HL-60 (cell line): ENCODE measurements around the gene DNAL4.

Source experiments
- DNase-seq, 2 experiments: peaks; one replicate each; pipeline ENCODE4 v3.0.0-alpha.2; 2010 to 2020; ENCODE audit warnings: low read depth in 1 of 2, low spot score in 1 of 2
- H3K27ac ChIP-seq: fragments of 250-450 bp; sonication (Bioruptor Pico); replicated peaks from 2 replicates; pipeline ENCODE4 v1.5.1; 2020; ENCODE audit warnings: mild to moderate bottlenecking, moderate library complexity
- H3K27me3 ChIP-seq: fragments of 250-450 bp; sonication (Bioruptor Pico); 2 replicates; pipeline ENCODE4 v1.5.1; 2021; ENCODE audit warnings: mild to moderate bottlenecking, moderate library complexity; ENCODE audit not compliant: insufficient read depth, poor library complexity, severe bottlenecking
- H3K4me3 ChIP-seq: replicated peaks from 2 replicates; pipeline ENCODE4 v1.5.1; 2011; ENCODE audit warnings: mild to moderate bottlenecking, control low read depth, low read length; ENCODE audit not compliant: insufficient read depth
- GABPA ChIP-seq: IDR thresholded peaks from 2 replicates; pipeline ENCODE4 v1.6.1; 2012; ENCODE audit warnings: low read depth
- POLR2AphosphoS5 ChIP-seq: IDR thresholded peaks from 2 replicates; pipeline ENCODE4 v1.6.1; 2012; ENCODE audit warnings: low read depth
- SPI1 ChIP-seq: IDR thresholded peaks from 2 replicates; pipeline ENCODE4 v1.6.1; 2012; ENCODE audit warnings: low read depth, mild to moderate bottlenecking, borderline replicate concordance
- TF ChIP-seq, protein P1 (sequence below): IDR thresholded peaks from 2 replicates; pipeline ENCODE4 v1.6.1; 2012; ENCODE audit warnings: low read depth; ENCODE audit not compliant: insufficient replicate concordance
- TF ChIP-seq, protein P2 (sequence below): IDR thresholded peaks from one replicate; pipeline ENCODE4 v1.5.1; 2011; ENCODE audit warnings: low read length, control low read depth, inconsistent platforms; ENCODE audit not compliant: insufficient read depth

The DNAL4 gene

DNA sequence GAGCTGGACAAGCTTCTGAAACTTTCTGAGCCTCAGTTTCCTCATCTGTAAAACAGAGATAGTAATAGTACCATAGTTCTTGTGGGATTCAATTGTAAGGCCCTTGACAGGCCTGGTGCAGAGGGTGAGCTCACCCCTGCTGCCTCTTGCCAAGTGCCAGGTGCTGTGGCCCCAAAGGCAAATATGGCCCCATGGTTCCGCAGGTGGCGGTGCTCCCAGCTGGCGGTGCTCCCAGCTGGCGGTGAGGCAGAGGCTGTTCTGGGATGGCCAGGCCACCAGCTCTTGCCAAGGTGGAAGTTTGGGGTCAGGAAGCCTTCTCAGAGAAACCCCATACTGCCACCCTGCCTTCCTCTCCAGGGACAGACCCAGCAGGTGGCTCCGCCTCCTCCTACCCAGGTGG lies 41.0 kb upstream of the DNAL4 start:
- TF ChIP-seq, protein P1, sequence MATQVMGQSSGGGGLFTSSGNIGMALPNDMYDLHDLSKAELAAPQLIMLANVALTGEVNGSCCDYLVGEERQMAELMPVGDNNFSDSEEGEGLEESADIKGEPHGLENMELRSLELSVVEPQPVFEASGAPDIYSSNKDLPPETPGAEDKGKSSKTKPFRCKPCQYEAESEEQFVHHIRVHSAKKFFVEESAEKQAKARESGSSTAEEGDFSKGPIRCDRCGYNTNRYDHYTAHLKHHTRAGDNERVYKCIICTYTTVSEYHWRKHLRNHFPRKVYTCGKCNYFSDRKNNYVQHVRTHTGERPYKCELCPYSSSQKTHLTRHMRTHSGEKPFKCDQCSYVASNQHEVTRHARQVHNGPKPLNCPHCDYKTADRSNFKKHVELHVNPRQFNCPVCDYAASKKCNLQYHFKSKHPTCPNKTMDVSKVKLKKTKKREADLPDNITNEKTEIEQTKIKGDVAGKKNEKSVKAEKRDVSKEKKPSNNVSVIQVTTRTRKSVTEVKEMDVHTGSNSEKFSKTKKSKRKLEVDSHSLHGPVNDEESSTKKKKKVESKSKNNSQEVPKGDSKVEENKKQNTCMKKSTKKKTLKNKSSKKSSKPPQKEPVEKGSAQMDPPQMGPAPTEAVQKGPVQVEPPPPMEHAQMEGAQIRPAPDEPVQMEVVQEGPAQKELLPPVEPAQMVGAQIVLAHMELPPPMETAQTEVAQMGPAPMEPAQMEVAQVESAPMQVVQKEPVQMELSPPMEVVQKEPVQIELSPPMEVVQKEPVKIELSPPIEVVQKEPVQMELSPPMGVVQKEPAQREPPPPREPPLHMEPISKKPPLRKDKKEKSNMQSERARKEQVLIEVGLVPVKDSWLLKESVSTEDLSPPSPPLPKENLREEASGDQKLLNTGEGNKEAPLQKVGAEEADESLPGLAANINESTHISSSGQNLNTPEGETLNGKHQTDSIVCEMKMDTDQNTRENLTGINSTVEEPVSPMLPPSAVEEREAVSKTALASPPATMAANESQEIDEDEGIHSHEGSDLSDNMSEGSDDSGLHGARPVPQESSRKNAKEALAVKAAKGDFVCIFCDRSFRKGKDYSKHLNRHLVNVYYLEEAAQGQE: no peak
- no peak for TF ChIP-seq GABPA
- no peak for TF ChIP-seq SPI1
- TF ChIP-seq, protein P2, sequence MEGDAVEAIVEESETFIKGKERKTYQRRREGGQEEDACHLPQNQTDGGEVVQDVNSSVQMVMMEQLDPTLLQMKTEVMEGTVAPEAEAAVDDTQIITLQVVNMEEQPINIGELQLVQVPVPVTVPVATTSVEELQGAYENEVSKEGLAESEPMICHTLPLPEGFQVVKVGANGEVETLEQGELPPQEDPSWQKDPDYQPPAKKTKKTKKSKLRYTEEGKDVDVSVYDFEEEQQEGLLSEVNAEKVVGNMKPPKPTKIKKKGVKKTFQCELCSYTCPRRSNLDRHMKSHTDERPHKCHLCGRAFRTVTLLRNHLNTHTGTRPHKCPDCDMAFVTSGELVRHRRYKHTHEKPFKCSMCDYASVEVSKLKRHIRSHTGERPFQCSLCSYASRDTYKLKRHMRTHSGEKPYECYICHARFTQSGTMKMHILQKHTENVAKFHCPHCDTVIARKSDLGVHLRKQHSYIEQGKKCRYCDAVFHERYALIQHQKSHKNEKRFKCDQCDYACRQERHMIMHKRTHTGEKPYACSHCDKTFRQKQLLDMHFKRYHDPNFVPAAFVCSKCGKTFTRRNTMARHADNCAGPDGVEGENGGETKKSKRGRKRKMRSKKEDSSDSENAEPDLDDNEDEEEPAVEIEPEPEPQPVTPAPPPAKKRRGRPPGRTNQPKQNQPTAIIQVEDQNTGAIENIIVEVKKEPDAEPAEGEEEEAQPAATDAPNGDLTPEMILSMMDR: no peak
- no peak for TF ChIP-seq POLR2AphosphoS5
- Histone ChIP-seq H3K27ac (no peak overlapping the region), H3K27me3 (peaks cover 15% of the 10 kb centered on the region), H3K4me3 (no peak overlapping the region)
- no peak for DNase-seq

DNA sequence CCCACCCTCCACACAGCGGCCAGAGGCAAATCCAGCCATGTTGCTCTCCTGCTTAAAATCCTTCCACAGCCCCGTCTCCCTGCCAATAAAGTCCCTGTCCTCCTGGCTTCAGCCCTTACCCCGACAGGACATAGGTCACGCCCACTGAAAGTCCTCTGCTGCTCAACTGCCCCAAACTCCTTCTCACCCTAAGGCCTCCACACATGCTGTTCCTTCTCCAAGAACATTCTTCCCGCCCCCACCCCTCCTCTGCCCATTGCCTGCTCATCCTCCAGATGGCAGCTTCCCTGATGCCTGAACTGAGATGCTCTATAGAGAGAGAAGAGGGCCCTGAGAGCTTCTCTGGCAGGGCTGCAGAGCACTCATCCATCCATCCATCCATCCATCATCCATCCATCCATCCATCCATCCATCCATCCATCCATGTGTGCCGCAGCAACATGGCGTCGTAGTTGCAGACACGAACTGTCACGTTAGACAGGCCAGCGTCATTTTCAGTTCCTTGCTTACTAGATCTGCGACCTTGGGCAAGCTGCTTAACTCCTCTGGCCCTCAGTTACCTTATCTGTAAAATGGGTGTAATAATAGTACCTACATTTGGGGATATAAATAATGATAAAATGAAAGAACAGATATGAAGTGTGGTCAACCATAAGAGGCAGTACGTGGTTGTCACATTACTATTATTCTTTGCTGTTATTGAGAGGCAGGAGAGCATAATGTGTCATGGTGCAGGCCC lies 40.4 kb upstream of the DNAL4 start:
- Histone ChIP-seq H3K4me3 (no peak overlapping the region), H3K27ac (no peak overlapping the region), H3K27me3 (peaks cover 14% of the 10 kb centered on the region)
- TF ChIP-seq, protein P2: no peak
- TF ChIP-seq SPI1: no peak
- no peak for TF ChIP-seq GABPA
- TF ChIP-seq POLR2AphosphoS5: no peak
- TF ChIP-seq, protein P1: no peak
- no peak for DNase-seq

DNA sequence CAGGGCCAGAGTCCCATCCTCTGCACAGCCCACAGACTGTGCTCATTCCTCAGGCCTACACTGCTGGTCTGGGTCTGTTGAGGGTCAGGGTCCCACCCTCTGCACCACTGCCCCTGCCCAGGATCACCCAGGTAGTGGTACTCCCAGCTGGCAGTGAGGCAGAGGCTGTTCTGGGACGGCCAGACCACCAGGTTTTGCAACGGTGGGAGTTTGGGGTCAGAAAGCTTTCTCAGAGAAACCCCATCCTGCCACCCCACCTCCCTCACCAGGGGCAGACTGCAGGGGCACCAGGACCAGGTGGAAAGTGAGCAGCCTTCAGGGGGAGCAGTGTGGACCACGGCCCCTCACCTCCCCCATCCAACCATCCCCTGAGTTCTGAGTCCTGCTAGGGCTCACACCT lies 39.1 kb upstream of the DNAL4 start:
- DNase-seq: no peak
- H3K27me3 ChIP-seq: peaks cover 9% of the 10 kb centered on the region
- no peak overlapping the region for H3K27ac ChIP-seq
- no peak overlapping the region for H3K4me3 ChIP-seq
- TF ChIP-seq POLR2AphosphoS5 (no peak), SPI1 (no peak), GABPA (no peak)
- TF ChIP-seq, protein P2: no peak
- TF ChIP-seq, protein P1: no peak
